OCI-M2 (cell line): ENCODE data around the gene KRT14.
"Not testable (repeated sequence)": the region's sequence is repeated elsewhere in the genome, so short reads cannot be mapped to it uniquely, and the experiment has no call there.

Experiments used
- DNase-seq: peaks from one replicate; lab custom pipeline; 2025; ENCODE audit not compliant: unreplicated experiment; lab: John Stamatoyannopoulos, UW

Gene KRT14

GRCh38 chr17:41586863-41587495 lies at the start of gene KRT14:
Gene KRT14, minus strand, starts transcription at chr17:41586895. Its CDS starts 61 bp downstream, at chr17:41586834.
- DNase-seq = no peak

- no peak for DNase-seq
Measured at GRCh38 chr17:41635121-41636097, 48.7 kb upstream of the KRT14 start.

- no peak for DNase-seq
Measured at GRCh38 chr17:41634639-41635038, 47.9 kb upstream of the KRT14 start.

GRCh38 chr17:41633556-41634199 lies 47.0 kb upstream of the KRT14 start:
- DNase-seq = no peak

GRCh38 chr17:41632482-41633105 lies 45.9 kb upstream of the KRT14 start:
- DNase-seq = no peak

- no peak for DNase-seq
Measured at GRCh38 chr17:41631898-41632285, 45.2 kb upstream of the KRT14 start.

- DNase-seq = no peak
Measured at GRCh38 chr17:41631025-41631897, 44.6 kb upstream of the KRT14 start.

GRCh38 chr17:41629826-41630670 lies 43.4 kb upstream of the KRT14 start:
- DNase-seq = no peak

GRCh38 chr17:41629316-41629715 lies 42.6 kb upstream of the KRT14 start:
- no peak for DNase-seq

GRCh38 chr17:41628621-41629255 lies 42.0 kb upstream of the KRT14 start:
- not testable (repeated sequence) for DNase-seq

GRCh38 chr17:41628073-41628370 lies 41.3 kb upstream of the KRT14 start:
- not testable (repeated sequence) for DNase-seq

GRCh38 chr17:41627316-41628072 lies 40.8 kb upstream of the KRT14 start:
- no peak for DNase-seq

- DNase-seq = not testable (repeated sequence)
Measured at GRCh38 chr17:41626914-41627295, 40.2 kb upstream of the KRT14 start.

GRCh38 chr17:41626028-41626913 lies 39.6 kb upstream of the KRT14 start:
- not testable (repeated sequence) for DNase-seq

- no peak for DNase-seq
Measured at GRCh38 chr17:41625602-41626001, 38.9 kb upstream of the KRT14 start.

- DNase-seq = no peak
Measured at GRCh38 chr17:41624208-41625101, 37.8 kb upstream of the KRT14 start, which contains the start of gene KRT17. Gene KRT17, minus strand, starts transcription at chr17:41624575. Its CDS starts 66 bp downstream, at chr17:41624509.
